Ovary (tissue), 3 donors: ENCODE results near the gene CYB5A.

ENCODE experiments used
- CTCF ChIP-seq, 3 donors: fragments of 450-650 bp in 2 of 3; fragments of 200-600 bp in 1 of 3; IDR thresholded peaks; one replicate each; pipeline versions ENCODE4 v1.5.1 to v1.8.0; 2016 to 2022; ENCODE audit warnings: antibody characterized with exemption in 3 of 3, mild to moderate bottlenecking in 1 of 3
- EP300 ChIP-seq: sonication (generic); formaldehyde crosslinking; IDR thresholded peaks from one replicate; pipeline ENCODE4 v1.6.1; 2017; ENCODE audit warnings: antibody characterized with exemption
- POLR2A ChIP-seq: fragments of 450-650 bp; IDR thresholded peaks from one replicate; pipeline ENCODE4 v1.6.1; 2017; ENCODE audit warnings: antibody characterized with exemption, mild to moderate bottlenecking, moderate library complexity
- donor health status: DM: no; HTN: no; CAD: no.

GRCh38 chr18:74228312-74228711 is 63.5 kb downstream of the CYB5A start:
- TF ChIP-seq CTCF (IDR thresholded peaks at IDR 0.05), result no peak
- TF ChIP-seq EP300, result no peak
- no peak for TF ChIP-seq POLR2A
